Measurements from ENCODE around the gene ZNF804B.

DNA sequence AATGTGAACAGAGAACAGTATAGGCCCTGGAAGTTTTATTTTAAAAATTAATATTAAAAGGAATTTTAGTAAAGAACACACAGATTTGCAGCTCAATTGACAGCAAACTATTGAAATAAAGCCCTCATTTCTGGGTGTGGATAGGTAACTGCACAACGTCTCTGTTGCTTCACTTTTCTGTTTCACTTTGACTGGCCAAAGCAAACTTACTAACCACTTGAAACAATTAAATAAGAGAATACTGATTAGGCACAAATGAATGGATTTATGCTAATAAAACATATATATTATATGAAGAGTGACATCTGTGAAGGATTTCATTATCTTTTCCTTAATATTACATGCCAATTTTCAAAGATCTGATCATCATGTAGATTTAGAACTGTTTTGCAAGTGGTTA is 11.9 kb downstream of the ZNF804B start:
- TF ChIP-seq, protein P1, sequence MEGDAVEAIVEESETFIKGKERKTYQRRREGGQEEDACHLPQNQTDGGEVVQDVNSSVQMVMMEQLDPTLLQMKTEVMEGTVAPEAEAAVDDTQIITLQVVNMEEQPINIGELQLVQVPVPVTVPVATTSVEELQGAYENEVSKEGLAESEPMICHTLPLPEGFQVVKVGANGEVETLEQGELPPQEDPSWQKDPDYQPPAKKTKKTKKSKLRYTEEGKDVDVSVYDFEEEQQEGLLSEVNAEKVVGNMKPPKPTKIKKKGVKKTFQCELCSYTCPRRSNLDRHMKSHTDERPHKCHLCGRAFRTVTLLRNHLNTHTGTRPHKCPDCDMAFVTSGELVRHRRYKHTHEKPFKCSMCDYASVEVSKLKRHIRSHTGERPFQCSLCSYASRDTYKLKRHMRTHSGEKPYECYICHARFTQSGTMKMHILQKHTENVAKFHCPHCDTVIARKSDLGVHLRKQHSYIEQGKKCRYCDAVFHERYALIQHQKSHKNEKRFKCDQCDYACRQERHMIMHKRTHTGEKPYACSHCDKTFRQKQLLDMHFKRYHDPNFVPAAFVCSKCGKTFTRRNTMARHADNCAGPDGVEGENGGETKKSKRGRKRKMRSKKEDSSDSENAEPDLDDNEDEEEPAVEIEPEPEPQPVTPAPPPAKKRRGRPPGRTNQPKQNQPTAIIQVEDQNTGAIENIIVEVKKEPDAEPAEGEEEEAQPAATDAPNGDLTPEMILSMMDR (conservative IDR thresholded peaks at IDR 0.05; ENCODE audit: low read depth, low read length) = no peak
- TF ChIP-seq POLR2A (IDR thresholded peaks at IDR 0.05; ENCODE audit: low read depth, low read length) = no peak
- TF ChIP-seq MXI1 (IDR thresholded peaks at IDR 0.05; ENCODE audit: borderline replicate concordance, low read depth, low read length) = no peak
